ENCODE data around the gene UST.

DNA sequence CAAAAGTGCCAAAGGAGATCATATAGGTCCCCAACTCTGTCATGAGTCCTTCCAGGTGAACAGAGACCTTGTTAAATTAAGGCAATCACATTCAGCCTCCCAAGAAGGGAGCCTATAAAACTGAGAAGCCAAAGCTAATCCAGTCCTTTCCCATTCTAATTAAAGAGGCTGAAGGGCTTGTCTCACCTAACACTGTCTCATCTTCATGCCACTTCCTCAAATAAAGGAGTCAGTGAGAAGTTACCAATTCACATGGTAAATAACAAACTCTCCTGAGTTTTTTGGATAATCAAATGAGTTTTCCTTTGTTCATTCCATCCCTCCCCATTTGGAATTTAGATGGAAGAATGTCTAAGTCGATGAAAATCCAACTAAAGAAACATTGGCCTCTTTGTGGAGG is 242.8 kb downstream of the UST start:
- no peak for TF ChIP-seq RXRA (IDR thresholded peaks at IDR 0.05)
- TF ChIP-seq, protein P1, sequence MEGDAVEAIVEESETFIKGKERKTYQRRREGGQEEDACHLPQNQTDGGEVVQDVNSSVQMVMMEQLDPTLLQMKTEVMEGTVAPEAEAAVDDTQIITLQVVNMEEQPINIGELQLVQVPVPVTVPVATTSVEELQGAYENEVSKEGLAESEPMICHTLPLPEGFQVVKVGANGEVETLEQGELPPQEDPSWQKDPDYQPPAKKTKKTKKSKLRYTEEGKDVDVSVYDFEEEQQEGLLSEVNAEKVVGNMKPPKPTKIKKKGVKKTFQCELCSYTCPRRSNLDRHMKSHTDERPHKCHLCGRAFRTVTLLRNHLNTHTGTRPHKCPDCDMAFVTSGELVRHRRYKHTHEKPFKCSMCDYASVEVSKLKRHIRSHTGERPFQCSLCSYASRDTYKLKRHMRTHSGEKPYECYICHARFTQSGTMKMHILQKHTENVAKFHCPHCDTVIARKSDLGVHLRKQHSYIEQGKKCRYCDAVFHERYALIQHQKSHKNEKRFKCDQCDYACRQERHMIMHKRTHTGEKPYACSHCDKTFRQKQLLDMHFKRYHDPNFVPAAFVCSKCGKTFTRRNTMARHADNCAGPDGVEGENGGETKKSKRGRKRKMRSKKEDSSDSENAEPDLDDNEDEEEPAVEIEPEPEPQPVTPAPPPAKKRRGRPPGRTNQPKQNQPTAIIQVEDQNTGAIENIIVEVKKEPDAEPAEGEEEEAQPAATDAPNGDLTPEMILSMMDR (IDR thresholded peaks at IDR 0.05; ENCODE audit: low read depth, low read length, missing input control): no peak
- no peak for TF ChIP-seq SP1 (IDR thresholded peaks at IDR 0.05)
